Mucosa of gallbladder (tissue), 1 donor: ENCODE results near the gene GOT2. TPM values are rescaled to one million over a fixed set of nuclear protein-coding genes. Genes with fewer than 3 reads are reported as not detected.
"Not testable (repeated sequence)": the region's sequence is repeated elsewhere in the genome, so short reads cannot be mapped to it uniquely, and the experiment has no call there.

Experiments used
- DNase-seq: peaks from one replicate; pipeline ENCODE4 v3.0.0-alpha.2; 2020; ENCODE audit warnings: low spot score
- total RNA-seq: library from RNA; stranded (reverse); gene quantifications from one replicate; pipeline ENCODE4 v1.2.1, GENCODE V29; 2021
- donor health status: DM: no; HTN: no; CAD: no.

The GOT2 gene
- total RNA-seq, result 69.7 TPM

DNA sequence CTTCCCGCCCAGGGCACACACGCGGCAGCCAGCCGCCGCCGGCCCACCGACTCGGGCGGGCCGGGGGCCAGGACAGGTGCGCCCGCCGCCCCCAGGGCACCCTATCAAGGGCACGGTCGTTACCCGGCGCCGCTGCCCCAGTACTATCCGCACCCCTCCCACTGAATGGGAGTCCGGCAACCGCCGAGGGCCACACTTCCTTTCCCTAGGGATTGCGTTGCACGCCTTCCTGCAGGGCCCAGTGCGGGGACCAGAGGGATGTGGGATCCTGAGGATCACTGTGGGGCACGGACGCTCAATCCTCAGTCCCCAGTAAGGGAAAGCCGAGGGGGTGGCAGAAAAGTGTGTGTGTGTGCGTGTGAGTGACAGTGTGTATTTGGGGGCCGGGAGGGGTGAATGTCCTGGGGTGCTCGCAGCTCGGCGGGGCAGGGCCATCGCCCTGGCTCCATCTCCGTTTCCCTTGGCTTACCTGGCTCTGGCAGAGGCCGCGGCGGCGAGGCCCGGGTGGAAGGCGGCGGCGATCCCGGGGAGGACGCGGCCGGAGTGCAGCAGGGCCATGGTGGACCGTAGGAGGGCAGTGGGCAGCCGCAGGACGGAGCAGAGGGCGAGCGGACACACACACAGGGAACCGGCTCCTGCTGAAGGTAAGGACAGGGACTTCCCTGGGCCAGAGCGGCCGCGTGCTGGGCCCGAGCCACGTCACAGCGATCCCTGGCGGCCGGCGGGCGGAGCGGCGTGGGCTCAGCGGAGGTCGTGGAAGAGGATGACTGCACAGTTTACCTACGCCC, at the start of gene GOT2:
TSS of gene GOT2 (minus strand) at position 646 of the 788 bp plus-strand sequence. CDS start at position 558, 88 bp downstream.
- DNase-seq, result peak; percentile 81

DNA sequence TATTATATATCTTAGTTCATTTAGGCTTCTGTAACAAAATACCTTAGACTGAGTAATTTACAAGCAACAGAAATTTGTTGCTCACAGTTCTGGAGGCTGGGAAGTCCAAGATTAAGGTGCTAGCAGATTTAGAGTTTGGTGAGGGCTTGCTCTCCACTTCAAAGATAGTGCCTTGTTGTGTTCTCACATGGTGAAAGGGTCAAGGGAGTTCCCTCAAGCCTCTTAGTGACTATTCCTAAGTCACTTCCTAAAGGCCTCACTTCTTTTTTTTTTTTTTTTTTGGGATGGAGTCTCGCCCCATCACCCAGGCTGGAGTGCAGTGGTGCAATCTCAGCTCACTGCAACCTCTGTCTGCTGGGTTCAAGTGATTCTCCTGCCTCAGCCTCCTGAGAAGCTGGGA, 45.2 kb upstream of the GOT2 start:
- DNase-seq, result not testable (repeated sequence)

DNA sequence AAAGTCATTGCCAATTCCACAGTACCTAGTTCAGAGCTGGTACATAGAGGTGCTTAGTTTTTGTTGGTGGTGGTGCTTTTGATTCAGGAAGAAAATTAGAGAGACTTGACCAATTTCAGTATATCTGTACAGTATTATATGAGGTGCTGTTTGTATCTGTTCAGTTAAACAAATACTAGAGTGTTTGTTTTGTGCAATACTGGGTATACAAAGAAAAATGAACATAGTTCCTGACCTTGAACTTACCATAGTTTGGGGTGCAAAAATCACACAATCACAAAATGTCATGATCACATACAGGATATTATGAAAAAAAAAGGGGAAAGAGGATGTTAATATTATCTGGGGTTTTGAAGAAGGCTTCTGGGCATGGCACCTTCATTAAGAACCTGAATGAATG, 39.8 kb upstream of the GOT2 start:
- DNase-seq, result no peak

DNA sequence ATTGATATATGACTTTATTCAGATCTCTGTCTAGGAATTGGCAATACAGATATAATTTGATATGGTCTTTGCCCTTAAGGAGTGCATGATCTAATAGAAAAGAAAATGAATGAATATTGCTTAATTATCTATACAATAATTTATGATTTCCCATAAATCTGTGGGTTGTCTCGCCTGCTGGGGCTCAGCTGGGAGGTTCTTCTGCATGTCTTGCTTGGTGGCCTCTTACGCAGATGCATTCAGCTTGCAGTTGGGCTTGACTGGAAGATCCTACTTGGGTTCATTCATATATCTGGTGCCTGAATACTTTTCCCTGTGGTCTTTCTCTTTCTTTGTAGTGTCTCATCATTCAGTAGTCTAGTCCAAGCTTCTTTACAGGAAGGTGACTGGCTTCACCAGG, 34.0 kb upstream of the GOT2 start:
- DNase-seq, result no peak

DNA sequence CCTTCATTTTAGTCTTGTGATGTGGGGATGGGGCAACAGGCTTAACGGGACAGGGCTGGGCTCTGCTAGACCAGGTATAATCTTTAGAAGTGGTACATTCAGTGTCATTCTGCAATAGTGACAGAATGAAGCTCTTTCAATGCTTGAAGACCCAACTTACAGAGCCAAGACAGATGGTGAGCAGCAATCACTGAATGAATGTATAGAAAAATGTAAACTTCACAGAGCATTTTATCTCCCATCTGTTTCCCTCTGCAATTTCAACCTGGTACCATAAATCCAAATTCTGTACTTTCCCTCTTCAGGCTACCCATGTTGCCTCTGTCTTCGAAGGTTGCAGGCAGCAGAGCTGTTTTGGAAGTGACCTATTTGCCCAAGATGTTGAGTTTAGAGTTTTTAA, 33.5 kb upstream of the GOT2 start:
- DNase-seq, result no peak

DNA sequence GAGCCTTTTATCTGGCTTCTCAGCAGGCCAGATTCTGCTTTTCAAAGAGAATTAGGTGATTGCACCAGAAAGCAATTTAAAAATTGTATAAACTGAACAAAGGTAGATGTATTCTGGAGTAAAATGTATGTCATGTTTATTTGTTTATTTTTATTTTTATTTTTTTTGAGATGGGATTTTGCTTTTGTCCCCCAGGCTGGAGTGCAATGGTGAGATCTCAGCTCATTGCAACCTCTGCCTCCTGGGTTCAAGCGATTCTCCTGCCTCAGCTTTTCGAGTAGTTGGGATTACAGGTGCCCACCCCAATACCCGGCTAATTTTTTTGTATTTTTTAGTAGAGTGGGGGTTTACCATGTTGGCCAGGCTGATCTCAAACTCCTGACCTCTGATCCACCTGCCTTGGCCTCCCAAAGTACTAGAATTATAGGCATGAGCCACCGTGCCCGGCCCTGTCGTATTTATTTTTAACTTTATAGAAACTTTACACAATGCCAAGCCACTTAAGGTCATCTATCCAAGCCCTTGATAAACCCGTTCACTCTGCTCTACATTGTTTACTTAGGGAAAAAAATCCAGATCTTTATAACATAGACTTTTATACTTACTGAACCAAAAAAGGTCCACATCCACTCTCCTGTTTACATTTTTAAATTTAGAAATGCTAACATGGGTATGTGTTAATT, 22.7 kb upstream of the GOT2 start:
- no peak for DNase-seq

DNA sequence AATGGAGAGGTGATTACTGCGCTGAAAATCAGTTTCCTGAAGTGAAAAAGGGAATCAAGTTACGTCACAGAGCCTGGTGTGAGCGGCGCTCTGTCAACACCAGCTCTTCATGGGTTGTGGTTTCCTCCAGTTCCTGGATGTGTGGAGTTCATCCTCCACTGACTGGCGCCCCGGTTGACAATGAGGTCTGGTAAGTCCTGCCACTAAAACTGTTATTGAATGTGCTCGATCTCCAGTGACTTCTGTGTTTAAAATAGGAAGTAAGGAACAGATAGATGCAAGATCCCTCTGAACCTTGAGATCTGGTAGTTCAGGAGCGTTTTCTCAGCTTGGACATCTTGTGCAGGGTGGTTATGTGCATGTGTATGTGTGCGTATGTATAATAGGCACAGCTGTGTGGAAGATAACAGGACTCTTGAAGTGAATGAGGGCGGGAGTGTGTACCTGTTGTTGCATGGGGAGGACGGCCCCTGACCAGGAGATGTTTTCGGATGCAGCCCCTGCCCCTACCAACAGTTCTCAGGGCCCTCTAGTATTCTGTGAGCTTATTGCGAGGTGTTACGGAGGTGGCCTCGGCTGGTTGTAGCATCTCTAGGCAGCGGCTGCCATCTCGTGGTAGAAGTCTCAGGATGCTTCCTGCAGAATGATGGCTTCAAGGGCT, 22.0 kb upstream of the GOT2 start:
- peak; percentile 70 for DNase-seq

DNA sequence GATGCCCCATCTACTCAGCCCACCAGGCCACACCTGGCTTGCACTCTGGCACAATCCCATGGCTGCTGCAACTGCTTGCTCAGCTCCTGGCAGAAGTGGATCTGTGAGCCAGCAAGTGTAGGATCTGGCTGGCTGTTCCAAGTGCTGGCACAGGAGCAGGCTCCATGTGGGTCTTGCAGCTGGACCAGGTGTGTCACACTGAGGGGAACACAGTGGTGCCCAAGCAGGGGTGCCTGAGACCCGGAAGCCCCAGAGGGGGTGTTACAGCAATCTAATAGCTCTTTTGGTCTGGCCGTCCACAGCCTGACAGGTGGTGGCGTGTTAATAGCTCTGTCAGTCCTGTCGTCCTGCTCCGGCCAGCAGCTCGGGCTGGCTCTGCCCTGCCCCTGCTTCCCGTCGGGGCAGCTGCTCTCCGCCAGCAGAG, 19.6 kb upstream of the GOT2 start:
- DNase-seq, result no peak

DNA sequence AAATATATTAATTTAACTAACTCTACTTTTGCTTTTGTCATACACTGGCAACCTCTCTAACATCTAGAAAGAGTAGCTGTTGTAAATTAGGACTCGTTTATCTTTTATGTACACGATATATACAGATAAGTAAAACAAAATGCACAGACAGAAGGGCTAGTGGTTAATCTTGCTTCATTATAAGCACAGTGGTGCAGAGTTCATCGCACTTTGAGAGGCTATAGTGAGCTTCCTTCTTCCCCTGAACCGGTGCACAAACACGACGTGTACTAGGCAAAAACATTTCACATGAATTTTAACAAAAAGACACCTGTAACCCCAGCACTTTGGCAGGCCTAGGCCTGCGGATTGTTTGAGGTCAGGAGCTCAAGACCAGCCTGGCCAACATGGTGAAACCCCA, 10.4 kb upstream of the GOT2 start:
- DNase-seq, result no peak

DNA sequence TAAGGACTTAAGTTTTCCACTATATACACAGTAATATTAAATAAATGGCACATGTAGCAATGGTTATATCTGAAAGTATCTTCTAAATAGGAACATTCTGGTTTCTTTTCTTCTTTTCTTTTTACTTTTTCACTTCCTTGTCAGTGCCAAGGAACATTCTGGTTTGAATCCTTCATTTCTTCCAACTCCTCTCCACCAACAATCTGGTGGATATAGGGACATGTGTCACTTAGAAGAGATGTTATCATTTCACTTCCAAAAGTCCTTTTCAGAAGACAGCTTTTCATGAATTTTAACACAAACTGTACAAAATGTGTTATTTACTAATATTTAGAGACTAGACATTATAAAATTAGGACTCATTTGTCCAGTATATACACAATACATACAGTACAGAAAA, 7.9 kb upstream of the GOT2 start:
- DNase-seq, result no peak

DNA sequence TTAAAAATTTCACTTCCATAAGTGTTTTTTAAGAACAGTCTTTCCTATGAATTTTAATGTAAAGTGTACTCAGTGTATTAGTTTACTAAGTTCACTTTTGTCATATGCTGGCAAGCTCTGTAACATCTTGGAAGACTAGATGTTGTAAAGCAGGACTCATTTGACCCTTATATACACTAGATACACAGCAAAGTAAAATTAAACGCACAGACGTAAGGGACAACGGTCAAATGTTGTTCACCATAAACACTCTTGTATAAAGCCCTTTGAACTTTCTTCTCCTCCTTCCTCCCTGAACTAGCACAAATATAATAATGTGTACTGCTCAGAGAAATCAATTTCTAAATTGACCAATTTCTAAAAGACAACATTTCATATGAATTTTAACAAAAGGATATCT, 7.0 kb upstream of the GOT2 start:
- no peak for DNase-seq

DNA sequence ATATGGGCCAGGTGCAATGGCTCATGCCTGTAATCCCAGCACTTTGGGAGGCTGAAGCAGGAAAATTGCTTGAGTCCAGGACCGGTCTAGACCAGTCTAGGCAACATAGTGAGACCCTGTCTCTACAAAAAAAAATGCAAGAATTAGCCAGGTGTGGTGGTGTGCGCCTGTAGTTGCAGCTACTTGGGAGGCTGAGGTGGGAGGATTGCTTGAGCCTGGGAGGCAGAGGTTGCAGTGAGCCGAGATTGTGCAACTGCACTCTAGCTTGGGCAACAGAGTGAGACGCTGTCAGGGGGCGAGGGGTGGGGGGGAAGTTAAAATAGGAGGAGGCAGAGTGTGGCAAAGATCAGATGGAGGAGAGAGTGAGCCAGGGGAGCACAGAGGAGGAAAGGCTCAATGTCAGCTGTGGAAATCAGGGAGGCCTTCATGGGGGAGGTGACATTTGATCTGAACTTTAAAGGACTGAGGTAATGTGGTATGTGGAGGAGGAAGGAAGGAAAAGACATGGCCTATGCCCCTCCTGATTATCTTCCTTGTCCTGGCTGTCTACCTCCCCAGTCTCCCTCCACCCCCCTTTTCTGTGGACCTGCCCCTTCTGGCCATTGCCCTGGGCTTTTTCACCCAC, 4.7 kb upstream of the GOT2 start:
- no peak for DNase-seq

DNA sequence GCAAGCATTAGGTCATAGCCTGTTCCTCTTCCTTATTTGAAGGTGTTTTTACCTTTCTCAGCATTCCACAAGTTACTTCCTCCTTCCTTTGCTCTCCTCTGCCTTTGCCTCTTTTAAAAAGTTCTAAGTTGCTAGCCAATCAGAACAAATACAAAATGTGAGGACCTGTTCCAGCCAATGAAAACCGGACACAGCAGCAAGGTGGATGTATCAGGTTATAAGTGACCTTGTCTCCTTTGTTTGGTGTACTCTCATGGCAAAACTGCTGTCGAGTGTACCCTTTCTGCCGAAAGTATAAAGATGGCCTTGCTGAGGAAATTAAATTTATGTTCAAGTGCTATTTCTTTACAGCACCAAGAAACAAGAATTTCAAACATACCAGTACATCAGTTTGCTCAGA, 2.2 kb upstream of the GOT2 start:
- not testable (repeated sequence) for DNase-seq

DNA sequence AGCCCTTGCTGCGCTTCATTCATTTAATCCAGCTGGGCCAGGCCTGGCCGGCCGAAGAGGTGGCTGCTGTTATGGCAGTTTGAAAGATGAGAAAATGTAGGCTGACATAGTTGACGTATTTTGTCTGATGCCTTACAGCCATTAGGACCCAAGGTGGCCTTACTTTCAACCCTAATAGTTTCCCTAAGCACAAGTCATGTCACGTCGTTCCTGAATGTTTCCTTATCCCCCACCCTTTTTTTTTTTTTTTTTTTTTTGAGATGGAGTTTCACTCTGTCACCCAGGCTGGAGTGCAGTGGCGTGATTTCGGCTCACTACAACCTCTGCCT, 307 bp upstream of the GOT2 start:
- DNase-seq, result no peak

DNA sequence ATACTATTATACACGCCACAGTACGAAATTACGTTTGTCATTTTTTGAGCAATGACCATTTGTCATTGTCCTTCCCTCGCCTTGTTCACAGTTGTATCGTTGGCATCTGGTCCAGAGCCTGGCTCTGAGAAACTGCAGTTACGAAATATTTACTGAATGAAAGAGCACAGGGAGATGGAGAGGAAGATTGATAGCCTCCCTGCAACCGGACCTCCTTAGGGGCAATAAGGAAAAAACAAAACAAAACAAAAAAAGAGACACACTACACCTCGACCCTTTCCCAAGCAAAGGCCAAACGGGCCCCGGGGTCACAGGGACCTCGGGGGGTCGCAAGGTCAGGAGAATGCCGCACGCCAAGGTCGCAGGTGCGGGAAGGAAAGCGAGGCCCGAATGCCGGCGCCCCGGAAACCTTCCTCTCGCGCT, 857 bp downstream of the GOT2 start:
- no peak for DNase-seq

DNA sequence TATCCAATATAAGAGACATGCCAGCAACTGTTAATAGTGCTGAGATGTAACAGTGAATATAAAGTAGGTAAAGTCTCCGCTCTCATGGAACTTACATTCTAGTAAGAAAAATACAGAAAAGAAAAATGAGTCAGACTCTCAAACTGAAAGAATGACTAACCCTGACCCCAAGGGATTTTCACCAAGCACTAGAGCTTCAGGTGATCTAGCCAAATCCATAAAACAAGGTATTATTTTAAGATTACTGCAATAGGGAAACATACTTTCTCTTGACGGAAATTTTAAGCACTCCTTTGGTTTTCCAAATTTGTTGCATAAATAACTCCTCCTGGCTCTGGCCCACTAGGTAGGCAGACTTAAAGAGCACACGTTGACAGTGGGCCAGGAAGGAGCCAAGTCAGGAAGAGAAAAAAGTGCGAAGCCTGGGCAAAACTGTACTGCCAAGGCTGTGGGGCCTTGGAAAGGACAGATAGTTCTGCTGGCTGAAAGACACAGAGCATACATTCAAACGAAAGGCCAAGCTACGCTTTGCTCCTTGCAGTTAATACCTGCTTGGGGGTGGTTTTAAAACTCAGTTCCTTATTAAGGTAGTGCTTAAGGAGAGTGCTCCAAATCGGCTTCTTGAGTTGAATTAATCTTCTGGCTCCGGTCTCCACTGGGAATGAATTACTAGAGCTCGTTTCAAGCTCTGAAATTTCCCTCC, 1.4 kb downstream of the GOT2 start:
- no peak for DNase-seq

DNA sequence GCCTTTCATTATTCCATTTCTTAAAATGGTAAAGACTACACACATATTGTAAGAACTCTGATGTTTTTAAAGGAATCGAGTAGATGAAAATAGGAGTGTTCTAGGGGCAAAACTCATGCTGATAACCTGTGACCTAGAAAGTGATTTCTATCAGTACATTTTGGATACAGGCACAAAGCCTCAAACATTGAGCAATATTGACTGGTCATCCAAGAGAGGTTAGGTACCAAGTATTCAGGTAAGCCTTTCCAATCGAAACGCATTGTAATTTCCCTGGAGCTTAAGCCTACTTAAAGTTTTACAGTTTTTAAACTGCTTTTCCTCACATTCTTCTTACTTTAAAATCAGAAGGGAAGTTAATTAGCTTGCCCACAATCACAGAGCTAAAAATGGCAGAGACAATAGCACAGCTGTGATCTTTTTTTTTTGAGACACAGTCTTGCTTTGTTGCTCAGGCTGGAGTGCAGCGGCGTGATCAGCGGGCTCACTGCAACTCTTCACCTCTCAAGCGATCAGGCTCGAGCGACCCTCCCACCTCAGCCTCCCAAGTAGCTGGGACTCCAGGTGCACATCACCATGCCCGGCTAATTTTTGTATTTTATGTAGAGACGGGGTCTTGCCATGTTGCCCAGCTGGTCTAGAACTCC, 3.3 kb downstream of the GOT2 start:
- no peak for DNase-seq

DNA sequence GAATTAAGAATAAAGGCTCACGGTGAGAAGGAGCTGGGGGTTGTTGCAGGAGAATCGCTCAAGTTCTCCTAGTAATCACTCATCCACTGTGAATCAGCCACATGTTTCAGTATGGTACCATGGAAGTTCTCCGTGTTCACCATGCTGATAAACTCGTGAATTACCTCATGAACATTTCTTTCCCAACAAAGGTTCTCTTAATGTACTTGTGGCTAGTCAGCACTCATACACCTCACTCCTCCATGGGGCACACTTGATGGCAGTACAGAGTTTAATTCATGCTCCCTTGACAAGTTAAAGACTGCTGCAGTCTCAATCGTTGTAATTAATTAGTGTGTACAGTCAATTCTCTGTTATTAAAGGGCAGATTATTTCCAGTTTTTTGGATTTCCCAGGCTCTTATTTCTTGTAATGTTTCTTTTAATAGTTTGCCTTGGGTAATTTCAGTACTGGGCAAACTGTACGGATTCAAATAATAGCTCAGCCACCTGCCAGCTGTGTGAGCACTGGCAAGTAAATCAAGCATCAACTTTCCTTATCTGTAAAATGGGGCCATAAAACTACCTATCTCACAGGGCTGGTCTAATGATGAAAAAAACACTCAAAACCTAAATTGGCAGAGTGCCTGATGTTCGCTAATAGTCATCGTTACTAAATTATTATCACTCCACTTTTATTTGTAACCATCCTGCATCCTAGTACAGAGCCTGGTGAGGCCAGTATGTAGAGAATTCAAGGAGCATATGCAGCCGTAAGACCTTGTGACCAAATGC, 6.1 kb downstream of the GOT2 start:
- DNase-seq, result no peak

DNA sequence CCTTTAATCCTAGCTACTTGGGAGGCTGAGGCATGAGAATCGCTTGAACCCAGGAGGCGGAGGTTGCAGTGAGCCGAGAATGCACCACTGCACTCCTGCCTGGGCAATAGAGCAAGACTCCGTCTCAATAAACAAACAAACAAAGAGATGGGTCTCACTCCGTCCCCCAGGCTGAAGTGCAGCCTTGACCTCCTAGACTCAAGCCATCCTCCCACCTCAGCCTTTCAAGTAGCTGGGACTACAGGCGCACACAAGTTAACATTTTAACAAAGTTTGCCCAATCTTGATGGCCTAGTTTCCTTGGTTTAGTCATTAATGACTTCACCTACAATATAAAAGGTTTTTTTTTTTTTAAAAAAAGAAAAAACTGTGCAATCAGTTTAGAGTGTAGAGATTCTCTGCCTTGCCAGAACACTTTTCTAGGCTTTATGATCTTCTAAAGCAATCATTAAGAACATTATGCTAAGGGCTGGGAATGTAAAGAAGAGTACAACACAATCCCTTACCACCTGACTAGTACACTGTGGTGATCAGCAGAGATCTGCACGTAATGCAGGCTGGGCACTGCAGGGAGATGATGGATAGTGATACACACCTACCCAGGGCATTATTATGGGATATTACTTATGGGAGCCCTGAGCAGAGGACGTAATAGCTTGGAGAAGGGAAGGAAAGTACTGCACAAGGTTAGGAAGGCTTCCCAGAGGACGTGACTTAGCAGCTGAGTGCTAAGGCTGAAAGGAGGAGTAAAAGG, 6.9 kb downstream of the GOT2 start:
- no peak for DNase-seq

DNA sequence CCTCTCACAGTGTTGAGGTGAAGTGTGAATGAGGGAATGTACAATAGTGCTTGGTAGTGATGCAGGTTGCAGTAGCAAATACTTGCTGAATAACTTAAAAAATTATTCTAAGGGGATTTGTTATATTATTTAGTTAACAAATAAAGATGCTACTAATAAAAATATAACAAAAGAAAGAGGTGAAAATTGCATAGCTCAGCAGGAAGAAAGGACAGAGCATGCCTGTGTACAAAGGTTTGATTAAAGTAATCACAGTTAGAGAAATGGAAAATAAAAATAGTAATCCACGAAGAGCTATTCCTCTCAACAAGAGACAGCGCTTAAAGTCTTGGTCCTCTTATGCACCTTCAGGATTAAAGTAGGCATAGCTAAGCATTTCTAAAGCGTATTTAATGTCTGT, 11.0 kb downstream of the GOT2 start:
- DNase-seq, result no peak
